Keratinocyte (primary cell): ENCODE results near the gene MTMR4. TPM values are rescaled to one million over a fixed set of nuclear protein-coding genes. Genes with fewer than 3 reads are reported as not detected.

Experiments
- DNase-seq: peaks from one replicate; pipeline ENCODE4 v3.0.0-alpha.2; 2011; ENCODE audit warnings: low read depth, missing footprints, low spot score
- FAIRE-seq: peaks from 2 replicates; lab custom pipeline; 2011; peaks lifted over from hg19 to GRCh38; lab: Jason Lieb, UNC
- H2AFZ ChIP-seq: 2 replicates; pipeline ENCODE4 v1.6.0; 2012; ENCODE audit warnings: low read length, control low read depth, inconsistent platforms; ENCODE audit not compliant: control insufficient read depth
- H3K27ac ChIP-seq: 2 replicates; pipeline ENCODE4 v1.5.1; 2011; ENCODE audit warnings: low read length; ENCODE audit not compliant: control insufficient read depth, insufficient read depth
- H3K27me3 ChIP-seq: 3 replicates; pipeline ENCODE4 v1.6.0; 2011; ENCODE audit warnings: low read length; ENCODE audit not compliant: control insufficient read depth, insufficient read depth; ENCODE audit errors: extremely low read depth
- H3K36me3 ChIP-seq, 2 experiments: 2 replicates in 1 of 2; 3 replicates in 1 of 2; pipeline ENCODE4 v1.5.1; 2011; ENCODE audit warnings: low read length in 2 of 2, mild to moderate bottlenecking in 1 of 2; ENCODE audit not compliant: control insufficient read depth in 2 of 2, insufficient read depth in 2 of 2; ENCODE audit errors: extremely low read depth in 1 of 2
- H3K4me1 ChIP-seq: 3 replicates; pipeline ENCODE4 v1.5.1; 2011; ENCODE audit warnings: low read length; ENCODE audit not compliant: control insufficient read depth, insufficient read depth; ENCODE audit errors: extremely low read depth
- H3K4me2 ChIP-seq: 3 replicates; pipeline ENCODE4 v1.6.0; 2011; ENCODE audit warnings: low read depth, low read length; ENCODE audit not compliant: control insufficient read depth, insufficient read depth; ENCODE audit errors: extremely low read depth
- H3K4me3 ChIP-seq, 3 experiments: fragments of 200-600 bp in 1 of 3; sonication (generic) in 1 of 3; 2 replicates in 2 of 3; 3 replicates in 1 of 3; pipeline ENCODE4 v1.5.1; 2011 to 2016; ENCODE audit warnings: low read length in 3 of 3, mild to moderate bottlenecking in 3 of 3, control low read depth in 2 of 3, inconsistent platforms in 1 of 3, low read depth in 1 of 3, mixed read lengths in 1 of 3, mixed run types in 1 of 3, moderate library complexity in 1 of 3; ENCODE audit not compliant: control insufficient read depth in 2 of 3, insufficient read depth in 2 of 3; ENCODE audit errors: extremely low read depth in 1 of 3
- H3K79me2 ChIP-seq: 2 replicates; pipeline ENCODE4 v1.6.0; 2012; ENCODE audit warnings: low read length; ENCODE audit not compliant: control insufficient read depth, insufficient read depth
- H3K9ac ChIP-seq: 3 replicates; pipeline ENCODE4 v1.6.0; 2011; ENCODE audit warnings: low read length; ENCODE audit not compliant: control insufficient read depth, insufficient read depth; ENCODE audit errors: extremely low read depth
- H3K9me1 ChIP-seq: 3 replicates; pipeline ENCODE4 v1.6.0; 2011; ENCODE audit warnings: low read length; ENCODE audit not compliant: control insufficient read depth, insufficient read depth; ENCODE audit errors: extremely low read depth
- H3K9me3 ChIP-seq: 2 replicates; pipeline ENCODE4 v1.5.1; 2012; ENCODE audit warnings: low read depth, low read length; ENCODE audit not compliant: control insufficient read depth
- H4K20me1 ChIP-seq: 3 replicates; pipeline ENCODE4 v1.6.0; 2011; ENCODE audit warnings: low read length; ENCODE audit not compliant: control insufficient read depth, insufficient read depth; ENCODE audit errors: extremely low read depth
- CTCF ChIP-seq, 3 experiments: IDR thresholded peaks in 1 of 3; conservative IDR thresholded peaks in 1 of 3; optimal IDR thresholded peaks in 1 of 3; 2 replicates in 2 of 3; 3 replicates in 1 of 3; pipeline versions ENCODE3 to v1.5.1; 2011; ENCODE audit warnings: low read length in 3 of 3, mild to moderate bottlenecking in 3 of 3, moderate library complexity in 2 of 3, control low read depth in 1 of 3, inconsistent platforms in 1 of 3; ENCODE audit not compliant: insufficient read depth in 2 of 3; ENCODE audit errors: extremely low read depth in 1 of 3
- EZH2 ChIP-seq: IDR thresholded peaks from one replicate; pipeline ENCODE4 v1.6.1; 2012; ENCODE audit warnings: inconsistent platforms, mild to moderate bottlenecking, low read length, moderate library complexity
- dilution Hi-C: fragments of 300-500 bp; cut with MboI; formaldehyde crosslinking; loops from one replicate; pipeline ENCODE4 v1.7.0; 2020; ENCODE audit warnings: low sequenced_read_pairs; ENCODE audit not compliant: extremely low pct_ligation_motif_present
- polyA plus RNA-seq, 5 experiments: library from polyadenylated mRNA; depleted of rRNA in 3 of 5; stranded (reverse) in 3 of 5; stranded (forward) in 1 of 5; unstranded in 1 of 5; fragments of >200 nt; gene quantifications; 1 replicate in 1 of 5; 2 replicates in 3 of 5; 3 replicates in 1 of 5; pipeline versions ENCODE4 v1.2.1 to v1.2.3, GENCODE V29; 2011 to 2012; ENCODE audit warnings: missing spikeins in 2 of 5, low read depth in 1 of 5, low replicate concordance in 1 of 5

MTMR4 gene
- polyA plus RNA-seq, 1 donor (not counting 4 experiments of a cell fraction or from before 2014, with no cell fraction given), result 18.9 TPM

- peak overlapping the region; percentile 73 for H3K27ac ChIP-seq
- TF ChIP-seq EZH2, result no peak
- no peak for TF ChIP-seq CTCF (optimal IDR thresholded peaks at IDR 0.05 in 1 of 3, IDR thresholded peaks at IDR 0.05 in 1 of 3, conservative IDR thresholded peaks at IDR 0.05 in 1 of 3; ENCODE audit: extremely low read depth in 1 of 3, insufficient read depth in 2 of 3, low read length in 3 of 3)
- peaks cover 3% of the 10 kb centered on the region for H3K79me2 ChIP-seq
- no peaks in the 10 kb centered on the region for H4K20me1 ChIP-seq
- DNase-seq (no peak), FAIRE-seq (no peak)
- peak overlapping the region; percentile 91 for H3K4me2 ChIP-seq
- H3K36me3 ChIP-seq, result peaks cover 0 to 7% of the 10 kb centered on the region in 2 experiments
- dilution Hi-C loops, result no loop called here
- H3K4me3 ChIP-seq, result peak overlapping the region; percentile 48 to 81 (median 73)
- H3K9me3 ChIP-seq, result no peaks in the 10 kb centered on the region
- peak overlapping the region; percentile 89 for H2AFZ ChIP-seq
- H3K27me3 ChIP-seq, result no peaks in the 10 kb centered on the region
- H3K4me1 ChIP-seq, result peaks cover 28% of the 10 kb centered on the region
- H3K9me1 ChIP-seq, result no peaks in the 10 kb centered on the region
- H3K9ac ChIP-seq, result peak overlapping the region; percentile 76
These were observed 2.4 kb upstream of the MTMR4 start for GRCh38 chr17:58516644-58517377.

- H3K4me3 ChIP-seq, result peak overlapping the region in 1 of 3 experiments; percentile 91
- peaks cover 3% of the 10 kb centered on the region for H3K79me2 ChIP-seq
- H3K36me3 ChIP-seq, result peaks cover 5 to 21% of the 10 kb centered on the region in 2 experiments
- peak overlapping the region; percentile 91 for H3K4me2 ChIP-seq
- H3K27me3 ChIP-seq, result no peaks in the 10 kb centered on the region
- no peak overlapping the region for H2AFZ ChIP-seq
- H3K9ac ChIP-seq, result no peak overlapping the region
- no peak overlapping the region for H3K27ac ChIP-seq
- H3K9me1 ChIP-seq, result no peaks in the 10 kb centered on the region
- H4K20me1 ChIP-seq, result no peaks in the 10 kb centered on the region
- peaks cover 28% of the 10 kb centered on the region for H3K4me1 ChIP-seq
- DNase-seq, result no peak
- dilution Hi-C loops, result no loop called here
- TF ChIP-seq EZH2 (no peak), CTCF (optimal IDR thresholded peaks at IDR 0.05 in 1 of 3, IDR thresholded peaks at IDR 0.05 in 1 of 3, conservative IDR thresholded peaks at IDR 0.05 in 1 of 3; ENCODE audit: extremely low read depth in 1 of 3, insufficient read depth in 2 of 3, low read length in 3 of 3) (no peak)
- FAIRE-seq, result no peak
- no peaks in the 10 kb centered on the region for H3K9me3 ChIP-seq
These were observed 848 bp upstream of the MTMR4 start for GRCh38 chr17:58515286-58515685.
